Measurements from ENCODE around the gene CUL5.

Gene CUL5

GRCh38 chr11:108012139-108012725 lies 3.5 kb downstream of the CUL5 start:
- Histone ChIP-seq H3K9ac (ENCODE audit: low read depth, low read length, poor library complexity) (no peak overlapping the region), H3K79me1 (ENCODE audit: low read depth, low read length) (peaks cover 1% of the 10 kb centered on the region), H2BK5ac (ENCODE audit: low read length) (no peak overlapping the region), H3K27ac (replicated peaks; ENCODE audit: low read length) (no peak overlapping the region), H3K4me2 (ENCODE audit: insufficient read depth, low read length, poor library complexity, severe bottlenecking) (no peak overlapping the region), H3K27me3 (ENCODE audit: control insufficient read depth in 3 of 3, insufficient read depth in 3 of 3, low read depth in 1 of 3, low read length in 3 of 3) (no peaks in the 10 kb centered on the region), H2AK5ac (ENCODE audit: low read depth, low read length) (no peak overlapping the region), H4K91ac (ENCODE audit: low read depth, low read length, poor library complexity) (no peak overlapping the region), H2AFZ (ENCODE audit: low read length) (no peak overlapping the region), H3K4me3 (ENCODE audit: low read length in 2 of 2) (no peak overlapping the region), H3K14ac (ENCODE audit: low read length) (no peak overlapping the region), H2BK120ac (ENCODE audit: low read depth, low read length) (no peak overlapping the region), H2BK15ac (ENCODE audit: low read length) (no peak overlapping the region), H3K36me3 (replicated peaks in 1 of 2; ENCODE audit: control insufficient read depth in 2 of 2, insufficient read depth in 2 of 2, low read length in 2 of 2) (peaks cover 0 to 23% of the 10 kb centered on the region in 2 donors), H4K8ac (ENCODE audit: low read depth, low read length) (no peak overlapping the region), H3K4ac (ENCODE audit: low read length) (no peak overlapping the region), H3K4me1 (ENCODE audit: control insufficient read depth in 2 of 2, insufficient read depth in 1 of 2, low read depth in 1 of 2, low read length in 2 of 2) (peaks cover 0 to 14% of the 10 kb centered on the region in 2 donors), H2BK12ac (ENCODE audit: low read length) (no peak overlapping the region), H3K9me3 (replicated peaks in 1 of 2; ENCODE audit: control insufficient read depth in 2 of 2, insufficient read depth in 1 of 2, low read depth in 1 of 2, low read length in 2 of 2) (no peaks in the 10 kb centered on the region), H3K18ac (ENCODE audit: low read length) (no peak overlapping the region), H3K23ac (ENCODE audit: low read depth, low read length, poor library complexity) (no peak overlapping the region)
- WGBS, 2 donors (ENCODE audit: extremely low coverage in 2 of 2, insufficient read length in 2 of 2, insufficient replicate concordance in 1 of 2), result no CpG with 5 or more reads among the region's 5 CpGs
- no peak for DNase-seq (ENCODE audit: low spot score)

- Histone ChIP-seq H3K27ac (replicated peaks; ENCODE audit: low read length) (no peak overlapping the region), H2BK5ac (ENCODE audit: low read length) (no peak overlapping the region), H3K4me3 (ENCODE audit: low read length in 2 of 2) (no peak overlapping the region), H3K27me3 (ENCODE audit: control insufficient read depth in 3 of 3, insufficient read depth in 3 of 3, low read depth in 1 of 3, low read length in 3 of 3) (no peaks in the 10 kb centered on the region), H2AK5ac (ENCODE audit: low read depth, low read length) (no peak overlapping the region), H3K9ac (ENCODE audit: low read depth, low read length, poor library complexity) (no peak overlapping the region), H3K23ac (ENCODE audit: low read depth, low read length, poor library complexity) (no peak overlapping the region), H2BK15ac (ENCODE audit: low read length) (no peak overlapping the region), H3K36me3 (replicated peaks in 1 of 2; ENCODE audit: control insufficient read depth in 2 of 2, insufficient read depth in 2 of 2, low read length in 2 of 2) (peaks cover 0 to 32% of the 10 kb centered on the region in 2 donors), H3K4me1 (ENCODE audit: control insufficient read depth in 2 of 2, insufficient read depth in 1 of 2, low read depth in 1 of 2, low read length in 2 of 2) (peaks cover 0 to 3% of the 10 kb centered on the region in 2 donors), H3K4me2 (ENCODE audit: insufficient read depth, low read length, poor library complexity, severe bottlenecking) (no peak overlapping the region), H2BK120ac (ENCODE audit: low read depth, low read length) (no peak overlapping the region), H3K14ac (ENCODE audit: low read length) (no peak overlapping the region), H3K9me3 (replicated peaks in 1 of 2; ENCODE audit: control insufficient read depth in 2 of 2, insufficient read depth in 1 of 2, low read depth in 1 of 2, low read length in 2 of 2) (no peaks in the 10 kb centered on the region), H2AFZ (ENCODE audit: low read length) (no peak overlapping the region), H3K18ac (ENCODE audit: low read length) (no peak overlapping the region), H3K4ac (ENCODE audit: low read length) (no peak overlapping the region), H2BK12ac (ENCODE audit: low read length) (no peak overlapping the region), H3K79me1 (ENCODE audit: low read depth, low read length) (peaks cover 1% of the 10 kb centered on the region), H4K8ac (ENCODE audit: low read depth, low read length) (no peak overlapping the region), H4K91ac (ENCODE audit: low read depth, low read length, poor library complexity) (no peak overlapping the region)
- no peak for DNase-seq (ENCODE audit: low spot score)
These were observed 7.9 kb downstream of the CUL5 start for GRCh38 chr11:108016647-108017046.

- H4K8ac ChIP-seq (ENCODE audit: low read depth, low read length), result no peak overlapping the region
- no CpG with 5 or more reads among the region's 2 CpGs for WGBS, 2 donors (ENCODE audit: extremely low coverage in 2 of 2, insufficient read length in 2 of 2, insufficient replicate concordance in 1 of 2)
- no peaks in the 10 kb centered on the region for H3K79me1 ChIP-seq (ENCODE audit: low read depth, low read length)
These were observed 10.0 kb downstream of the CUL5 start for GRCh38 chr11:108018708-108019107.

GRCh38 chr11:108019870-108020540 lies 11.3 kb downstream of the CUL5 start:
- H2BK5ac ChIP-seq (ENCODE audit: low read length), result no peak overlapping the region
- no peak overlapping the region for H4K8ac ChIP-seq (ENCODE audit: low read depth, low read length)
- H2BK15ac ChIP-seq (ENCODE audit: low read length), result no peak overlapping the region
- no peak overlapping the region for H2BK120ac ChIP-seq (ENCODE audit: low read depth, low read length)
- DNase-seq (ENCODE audit: low spot score), result no peak
- H2AFZ ChIP-seq (ENCODE audit: low read length), result no peak overlapping the region
- no peak overlapping the region for H2AK5ac ChIP-seq (ENCODE audit: low read depth, low read length)
- H3K4me1 ChIP-seq (ENCODE audit: control insufficient read depth in 2 of 2, insufficient read depth in 1 of 2, low read depth in 1 of 2, low read length in 2 of 2), result no peaks in the 10 kb centered on the region
- peaks cover 0 to 26% of the 10 kb centered on the region in 2 donors for H3K36me3 ChIP-seq (replicated peaks in 1 of 2; ENCODE audit: control insufficient read depth in 2 of 2, insufficient read depth in 2 of 2, low read length in 2 of 2)
- no peaks in the 10 kb centered on the region for H3K9me3 ChIP-seq (replicated peaks in 1 of 2; ENCODE audit: control insufficient read depth in 2 of 2, insufficient read depth in 1 of 2, low read depth in 1 of 2, low read length in 2 of 2)
- H3K14ac ChIP-seq (ENCODE audit: low read length), result no peak overlapping the region
- H3K9ac ChIP-seq (ENCODE audit: low read depth, low read length, poor library complexity), result no peak overlapping the region
- H3K18ac ChIP-seq (ENCODE audit: low read length), result no peak overlapping the region
- H4K91ac ChIP-seq (ENCODE audit: low read depth, low read length, poor library complexity), result no peak overlapping the region
- WGBS, 2 donors (ENCODE audit: extremely low coverage in 2 of 2, insufficient read length in 2 of 2, insufficient replicate concordance in 1 of 2), result no CpG with 5 or more reads among the region's 4 CpGs
- no peak overlapping the region for H3K27ac ChIP-seq (replicated peaks; ENCODE audit: low read length)
- no peaks in the 10 kb centered on the region for H3K79me1 ChIP-seq (ENCODE audit: low read depth, low read length)
- H3K23ac ChIP-seq (ENCODE audit: low read depth, low read length, poor library complexity), result no peak overlapping the region
- H3K27me3 ChIP-seq (ENCODE audit: control insufficient read depth in 3 of 3, insufficient read depth in 3 of 3, low read depth in 1 of 3, low read length in 3 of 3), result no peaks in the 10 kb centered on the region
- no peak overlapping the region for H3K4me3 ChIP-seq (ENCODE audit: low read length in 2 of 2)
- H3K4ac ChIP-seq (ENCODE audit: low read length), result no peak overlapping the region
- H2BK12ac ChIP-seq (ENCODE audit: low read length), result no peak overlapping the region
- no peak overlapping the region for H3K4me2 ChIP-seq (ENCODE audit: insufficient read depth, low read length, poor library complexity, severe bottlenecking)

More at GRCh38 chr11:108018708-108019107, 10.0 kb downstream of the CUL5 start:
- Histone ChIP-seq H3K4me3 (ENCODE audit: low read length in 2 of 2) (no peak overlapping the region), H2AFZ (ENCODE audit: low read length) (no peak overlapping the region), H3K4ac (ENCODE audit: low read length) (no peak overlapping the region), H3K9ac (ENCODE audit: low read depth, low read length, poor library complexity) (no peak overlapping the region), H2BK12ac (ENCODE audit: low read length) (no peak overlapping the region), H4K91ac (ENCODE audit: low read depth, low read length, poor library complexity) (no peak overlapping the region), H2BK15ac (ENCODE audit: low read length) (no peak overlapping the region), H2BK5ac (ENCODE audit: low read length) (no peak overlapping the region), H2BK120ac (ENCODE audit: low read depth, low read length) (no peak overlapping the region), H3K36me3 (replicated peaks in 1 of 2; ENCODE audit: control insufficient read depth in 2 of 2, insufficient read depth in 2 of 2, low read length in 2 of 2) (peaks cover 0 to 26% of the 10 kb centered on the region in 2 donors), H3K23ac (ENCODE audit: low read depth, low read length, poor library complexity) (no peak overlapping the region), H3K14ac (ENCODE audit: low read length) (no peak overlapping the region), H3K27ac (replicated peaks; ENCODE audit: low read length) (no peak overlapping the region), H3K27me3 (ENCODE audit: control insufficient read depth in 3 of 3, insufficient read depth in 3 of 3, low read depth in 1 of 3, low read length in 3 of 3) (no peaks in the 10 kb centered on the region), H2AK5ac (ENCODE audit: low read depth, low read length) (no peak overlapping the region), H3K4me1 (ENCODE audit: control insufficient read depth in 2 of 2, insufficient read depth in 1 of 2, low read depth in 1 of 2, low read length in 2 of 2) (no peaks in the 10 kb centered on the region), H3K18ac (ENCODE audit: low read length) (no peak overlapping the region), H3K4me2 (ENCODE audit: insufficient read depth, low read length, poor library complexity, severe bottlenecking) (no peak overlapping the region), H3K9me3 (replicated peaks in 1 of 2; ENCODE audit: control insufficient read depth in 2 of 2, insufficient read depth in 1 of 2, low read depth in 1 of 2, low read length in 2 of 2) (no peaks in the 10 kb centered on the region)
- DNase-seq (ENCODE audit: low spot score), result no peak

Data from neuronal stem cell (in vitro differentiated cells).